Small intestine (tissue), 16 donors: ENCODE results near the gene SKOR2. TPM values are rescaled to one million over a fixed set of nuclear protein-coding genes. Genes with fewer than 3 reads are reported as not detected.

Experiments used
- DNase-seq, 2 donors: peaks; one replicate each; pipeline versions ENCODE4 v3.0.0 to v3.0.0-alpha.2; 2013
- FAIRE-seq: peaks from 2 replicates; lab custom pipeline; 2012; peaks lifted over from hg19 to GRCh38; lab: Jason Lieb, UNC
- H3K27ac ChIP-seq, 3 donors: one replicate each; pipeline ENCODE4 v1.5.1; 2013; ENCODE audit warnings: low read length in 2 of 3, mild to moderate bottlenecking in 2 of 3, control low read depth in 1 of 3, inconsistent platforms in 1 of 3, low read depth in 1 of 3, moderate library complexity in 1 of 3
- H3K27me3 ChIP-seq, 3 donors: one replicate each; pipeline ENCODE4 v1.6.1; 2013; ENCODE audit warnings: low read length in 3 of 3, inconsistent platforms in 1 of 3; ENCODE audit not compliant: control insufficient read depth in 3 of 3, insufficient read depth in 3 of 3
- H3K36me3 ChIP-seq, 3 donors: one replicate each; pipeline ENCODE4 v1.6.1; 2013; ENCODE audit warnings: low read length in 3 of 3, inconsistent platforms in 1 of 3, low read depth in 1 of 3, mild to moderate bottlenecking in 1 of 3, moderate library complexity in 1 of 3; ENCODE audit not compliant: control insufficient read depth in 3 of 3, insufficient read depth in 2 of 3
- H3K4me1 ChIP-seq, 3 donors: one replicate each; pipeline ENCODE4 v1.6.1; 2013; ENCODE audit warnings: low read length in 2 of 3, inconsistent platforms in 1 of 3, low read depth in 1 of 3, mild to moderate bottlenecking in 1 of 3, moderate library complexity in 1 of 3; ENCODE audit not compliant: control insufficient read depth in 3 of 3, insufficient read depth in 2 of 3
- H3K4me3 ChIP-seq, 3 donors: one replicate each; pipeline ENCODE4 v1.5.1; 2013; ENCODE audit warnings: low read length in 3 of 3, control low read depth in 1 of 3, inconsistent platforms in 1 of 3, low read depth in 1 of 3, mild to moderate bottlenecking in 1 of 3, moderate library complexity in 1 of 3
- H3K9me3 ChIP-seq, 2 donors: one replicate each; pipeline ENCODE4 v1.6.1; 2013; ENCODE audit warnings: low read depth in 1 of 2, low read length in 1 of 2; ENCODE audit not compliant: control insufficient read depth in 2 of 2, insufficient read depth in 1 of 2
- WGBS, 3 donors: extraction: QIAGEN DNeasy Blood & Tissue Kit; methylation state at CpG; one replicate each; pipeline ENCODE4 v1.1.7; 2013; 5-methylcytosine and 5-hydroxymethylcytosine counted together
- long read RNA-seq, 10 donors: transcript quantifications; one replicate each; lab custom pipeline, GENCODE V29; 2026
- polyA plus RNA-seq, 4 donors: library from polyadenylated mRNA; stranded (reverse) in 3 of 4; unstranded in 1 of 4; fragments of 200-250 nt in 3 of 4; fragments of 120-200 nt in 1 of 4; gene quantifications; one replicate each; pipeline versions ENCODE4 v1.2.1 to v1.2.3, GENCODE V29; 2013
- donor health status: healthy with polysubstance abuse.
- donor health status: control.
- donor health status: control.
- donor health status: Bipolar disorder and iron deficiency.
- donor health status: healthy.

Gene SKOR2, protein sequence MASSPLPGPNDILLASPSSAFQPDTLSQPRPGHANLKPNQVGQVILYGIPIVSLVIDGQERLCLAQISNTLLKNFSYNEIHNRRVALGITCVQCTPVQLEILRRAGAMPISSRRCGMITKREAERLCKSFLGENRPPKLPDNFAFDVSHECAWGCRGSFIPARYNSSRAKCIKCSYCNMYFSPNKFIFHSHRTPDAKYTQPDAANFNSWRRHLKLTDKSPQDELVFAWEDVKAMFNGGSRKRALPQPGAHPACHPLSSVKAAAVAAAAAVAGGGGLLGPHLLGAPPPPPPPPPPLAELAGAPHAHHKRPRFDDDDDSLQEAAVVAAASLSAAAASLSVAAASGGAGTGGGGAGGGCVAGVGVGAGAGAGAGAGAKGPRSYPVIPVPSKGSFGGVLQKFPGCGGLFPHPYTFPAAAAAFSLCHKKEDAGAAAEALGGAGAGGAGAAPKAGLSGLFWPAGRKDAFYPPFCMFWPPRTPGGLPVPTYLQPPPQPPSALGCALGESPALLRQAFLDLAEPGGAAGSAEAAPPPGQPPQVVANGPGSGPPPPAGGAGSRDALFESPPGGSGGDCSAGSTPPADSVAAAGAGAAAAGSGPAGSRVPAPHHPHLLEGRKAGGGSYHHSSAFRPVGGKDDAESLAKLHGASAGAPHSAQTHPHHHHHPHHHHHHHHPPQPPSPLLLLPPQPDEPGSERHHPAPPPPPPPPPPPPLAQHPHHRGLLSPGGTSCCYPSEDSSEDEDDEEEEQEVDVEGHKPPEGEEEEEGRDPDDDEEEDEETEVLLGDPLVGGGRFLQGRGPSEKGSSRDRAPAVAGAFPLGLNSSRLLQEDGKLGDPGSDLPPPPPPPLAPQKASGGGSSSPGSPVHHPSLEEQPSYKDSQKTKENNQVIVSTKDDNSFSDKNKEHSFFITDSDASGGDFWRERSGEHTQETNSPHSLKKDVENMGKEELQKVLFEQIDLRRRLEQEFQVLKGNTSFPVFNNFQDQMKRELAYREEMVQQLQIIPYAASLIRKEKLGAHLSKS
- polyA plus RNA-seq, result not detected
- long read RNA-seq, donor 1, result 0 reads
- long read RNA-seq, donor 2, result 0 reads
- long read RNA-seq, donor 3, result 0 reads
- long read RNA-seq, donor 4, result 0 reads
- long read RNA-seq, donor 5, result 0 reads
- long read RNA-seq, donor 6, result 0 reads
- long read RNA-seq, donor 7, result 0 reads
- long read RNA-seq, donor 8, result 0 reads
- long read RNA-seq, donor 9, result 0 reads
- long read RNA-seq, donor 10, result 0 reads

DNA sequence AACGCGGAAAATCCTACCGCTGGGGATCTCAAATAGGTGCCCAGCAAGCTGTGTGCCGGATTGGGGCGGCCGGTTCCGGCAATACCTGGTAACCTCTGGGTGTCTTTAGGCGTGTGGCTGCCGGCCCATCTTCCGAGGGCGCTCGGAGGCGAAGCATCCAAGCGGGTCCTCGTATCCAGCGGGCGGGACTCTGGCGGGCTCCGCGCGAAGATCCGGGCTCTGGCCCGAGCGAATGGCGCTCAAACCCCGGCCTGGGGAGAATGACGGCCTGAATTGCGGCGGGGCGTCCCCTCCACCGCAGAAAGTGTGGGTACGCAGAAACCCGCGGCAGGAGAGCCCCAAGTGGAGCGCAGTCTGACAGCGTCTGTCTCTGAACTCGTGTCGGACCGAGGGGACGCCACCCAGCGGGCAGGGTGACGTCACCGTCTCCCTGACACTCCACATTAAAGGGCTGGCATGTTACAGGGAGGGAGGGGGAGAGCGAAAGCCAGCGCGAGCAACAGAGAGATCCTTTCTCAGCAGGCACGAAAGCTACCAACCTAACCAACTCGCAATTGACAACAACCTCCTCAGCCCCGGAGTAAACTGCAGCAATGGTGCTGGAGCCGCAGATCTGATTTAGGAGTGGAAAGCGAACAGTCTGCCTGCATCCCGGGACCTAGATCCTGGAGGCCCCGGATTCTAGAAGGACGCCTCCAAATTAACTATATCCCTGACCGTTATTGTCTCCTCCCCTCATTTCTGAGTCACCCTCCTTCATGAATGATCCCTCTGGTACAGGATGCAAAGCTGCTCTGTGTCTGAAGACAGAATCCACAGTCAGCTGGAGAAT, at the start of gene SKOR2:
SKOR2 (minus strand) TSS at position 372 of the 832 bp plus-strand sequence. CDS start 2,477 bp downstream, outside the sequence.
- DNase-seq (no peak), FAIRE-seq (no peak)
- 3 to 13% (median 11%) methylated on average over 54 to 55 of the region's 55 CpGs for WGBS, 3 donors
- no peak within 1 kb of the TSS for H3K4me3 ChIP-seq
- no peak within 1 kb of the TSS for H3K27ac ChIP-seq
- peaks cover 0 to 2% of the 10 kb centered on the region in 2 donors for H3K9me3 ChIP-seq
- no peaks in the 10 kb centered on the region for H3K4me1 ChIP-seq
- no peaks in the 10 kb centered on the region for H3K36me3 ChIP-seq
- H3K27me3 ChIP-seq, result peaks cover 9 to 80% (median 57%) of the 10 kb centered on the region in 3 donors

DNA sequence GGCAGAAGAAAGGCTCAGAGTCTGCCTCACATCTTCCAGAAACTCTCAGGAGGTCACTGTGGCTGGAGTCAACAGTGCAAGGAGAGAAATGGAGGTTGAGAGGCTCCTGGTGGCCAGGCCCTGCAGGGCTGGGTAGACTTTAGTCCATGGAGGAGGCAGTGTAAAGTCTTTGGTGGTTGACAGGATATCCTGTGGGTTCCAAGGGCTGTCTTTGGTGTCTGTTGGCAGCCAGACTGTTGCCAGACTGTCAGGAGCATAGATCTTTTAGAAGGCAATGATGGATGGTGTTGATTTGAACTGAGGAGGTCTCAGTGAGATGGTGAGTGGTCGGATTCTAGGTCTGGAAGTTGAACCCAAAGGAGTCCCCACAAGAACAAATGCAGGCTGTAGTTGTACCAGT, 45.0 kb upstream of the SKOR2 start:
- WGBS, 3 donors, result 0 to 36% (median 24%) methylated on average over 1 of the region's 1 CpG
- DNase-seq (no peak), FAIRE-seq (no peak)
- Histone ChIP-seq H3K4me3 (no peak overlapping the region), H3K27me3 (no peaks in the 10 kb centered on the region), H3K9me3 (no peaks in the 10 kb centered on the region), H3K36me3 (no peaks in the 10 kb centered on the region), H3K27ac (no peak overlapping the region), H3K4me1 (no peaks in the 10 kb centered on the region)

DNA sequence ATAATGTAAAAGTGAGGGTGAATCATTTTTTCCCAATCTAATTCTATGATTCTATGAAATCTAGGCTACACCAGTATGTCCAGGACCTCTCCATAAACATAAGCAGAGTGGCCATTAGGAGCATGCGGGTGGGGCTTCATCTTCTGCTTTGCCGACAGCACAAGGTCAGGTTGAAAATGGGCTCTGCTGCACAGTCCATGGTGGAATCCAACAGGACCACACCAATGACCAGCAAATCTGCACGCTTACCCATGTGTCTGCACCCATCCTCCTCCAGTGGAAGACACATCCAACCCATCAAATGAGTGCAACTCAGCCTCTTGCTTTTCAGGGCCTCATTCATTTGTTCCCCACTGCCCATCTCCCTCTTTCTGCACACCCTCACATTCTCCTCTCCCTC, 43.3 kb upstream of the SKOR2 start:
- FAIRE-seq, result no peak
- H3K4me3 ChIP-seq, result no peak overlapping the region
- no peaks in the 10 kb centered on the region for H3K27me3 ChIP-seq
- no peak for DNase-seq
- H3K36me3 ChIP-seq, result no peaks in the 10 kb centered on the region
- WGBS, 3 donors, result 79 to 90% (median 85%) methylated on average over 3 of the region's 3 CpGs
- no peaks in the 10 kb centered on the region for H3K4me1 ChIP-seq
- H3K9me3 ChIP-seq, result no peaks in the 10 kb centered on the region
- no peak overlapping the region for H3K27ac ChIP-seq

DNA sequence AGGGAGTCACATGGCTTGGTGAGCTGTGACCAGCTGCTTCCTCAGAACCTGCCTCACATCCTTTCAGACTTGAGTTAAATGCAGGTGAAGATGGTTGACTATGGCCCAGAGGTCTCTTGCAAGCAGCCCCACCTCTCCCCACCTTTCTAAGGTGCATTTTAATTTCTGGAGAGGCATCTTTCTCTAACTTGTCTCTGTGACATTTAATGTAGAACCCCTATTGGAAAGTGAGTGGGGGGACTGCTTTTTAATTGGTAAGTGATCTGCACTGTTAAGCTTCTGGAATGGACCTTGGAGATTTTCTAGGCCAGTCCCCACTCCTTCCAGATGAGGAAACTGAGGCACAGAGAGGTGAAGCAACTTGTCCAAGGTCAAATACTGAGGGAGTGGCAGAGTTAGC, 37.3 kb upstream of the SKOR2 start:
- no peaks in the 10 kb centered on the region for H3K4me1 ChIP-seq
- DNase-seq, result no peak
- no peaks in the 10 kb centered on the region for H3K9me3 ChIP-seq
- no peak overlapping the region for H3K27ac ChIP-seq
- no peak for FAIRE-seq
- no peaks in the 10 kb centered on the region for H3K36me3 ChIP-seq
- H3K4me3 ChIP-seq, result no peak overlapping the region
- no peaks in the 10 kb centered on the region for H3K27me3 ChIP-seq

DNA sequence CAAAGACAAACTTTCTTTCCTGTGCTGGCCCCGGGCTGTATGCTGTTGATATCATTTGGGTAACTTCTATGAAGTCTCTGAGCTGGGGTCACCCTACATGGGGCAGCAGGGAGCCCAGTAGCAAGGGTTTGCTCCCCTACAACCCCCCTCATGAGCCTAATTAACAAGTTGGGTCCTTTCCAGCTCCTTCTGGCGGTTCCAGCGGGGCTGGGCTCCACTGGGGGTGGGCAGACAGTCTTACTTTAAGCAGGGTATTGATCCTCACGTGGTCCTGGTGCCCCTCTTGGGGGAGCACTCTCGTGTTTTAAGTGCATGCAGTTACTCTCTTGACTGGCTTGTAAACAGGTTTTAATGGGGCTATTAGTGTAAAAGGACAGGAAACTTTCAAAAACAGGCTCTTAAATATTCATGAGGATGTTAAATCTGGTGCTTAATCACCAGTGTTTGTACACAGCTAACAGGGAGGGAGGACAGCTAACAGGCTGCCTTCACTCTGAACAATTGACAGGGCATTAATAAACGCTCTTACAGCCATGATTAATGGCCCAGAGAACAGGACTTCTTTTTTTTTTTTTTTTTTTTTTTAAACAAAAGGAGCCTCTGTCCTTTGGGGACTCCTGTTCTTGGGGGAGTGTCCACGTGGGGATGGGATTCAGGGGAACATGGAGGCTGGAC, 36.6 kb upstream of the SKOR2 start:
- Histone ChIP-seq H3K4me3 (no peak overlapping the region), H3K36me3 (no peaks in the 10 kb centered on the region), H3K4me1 (no peaks in the 10 kb centered on the region), H3K9me3 (no peaks in the 10 kb centered on the region), H3K27ac (no peak overlapping the region), H3K27me3 (no peaks in the 10 kb centered on the region)
- DNase-seq (no peak), FAIRE-seq (no peak)
- WGBS, 3 donors, result 15 to 34% (median 22%) methylated on average over 7 of the region's 7 CpGs

DNA sequence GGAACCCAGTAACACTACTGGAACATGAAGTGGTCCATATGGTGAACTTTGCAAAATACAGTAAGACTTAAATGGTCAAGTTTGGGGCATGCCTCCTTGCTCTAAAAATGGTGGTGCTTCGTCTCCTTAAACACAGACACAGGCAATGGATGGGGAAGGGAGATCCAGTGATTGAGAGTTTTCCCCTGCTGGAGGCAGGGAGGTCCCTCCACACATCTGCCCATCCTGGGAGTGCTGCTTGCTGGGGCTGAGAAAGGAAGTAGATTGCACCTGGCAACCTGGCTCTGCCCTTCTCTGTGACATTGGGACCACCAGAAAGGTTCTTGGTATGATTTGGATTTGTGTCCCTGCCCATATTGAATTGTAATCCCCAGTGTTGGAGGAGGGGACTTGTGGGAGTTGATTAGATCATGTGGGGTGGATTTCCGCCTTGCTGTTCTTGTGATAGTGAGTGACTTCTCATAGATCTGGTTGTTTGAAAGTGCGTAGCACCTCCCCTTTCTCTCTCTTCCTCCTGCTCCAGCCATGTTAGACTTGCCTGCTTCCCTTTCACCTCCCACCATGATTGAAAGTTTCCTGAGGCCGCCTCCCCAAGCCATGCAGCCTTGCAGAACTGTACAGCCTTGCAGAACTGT, 35.4 kb upstream of the SKOR2 start:
- Histone ChIP-seq H3K9me3 (no peaks in the 10 kb centered on the region), H3K4me1 (no peaks in the 10 kb centered on the region), H3K4me3 (no peak overlapping the region), H3K27ac (no peak overlapping the region), H3K36me3 (no peaks in the 10 kb centered on the region), H3K27me3 (no peaks in the 10 kb centered on the region)
- DNase-seq (no peak), FAIRE-seq (no peak)
- WGBS, 3 donors, result 61 to 84% (median 68%) methylated on average over 4 of the region's 4 CpGs

DNA sequence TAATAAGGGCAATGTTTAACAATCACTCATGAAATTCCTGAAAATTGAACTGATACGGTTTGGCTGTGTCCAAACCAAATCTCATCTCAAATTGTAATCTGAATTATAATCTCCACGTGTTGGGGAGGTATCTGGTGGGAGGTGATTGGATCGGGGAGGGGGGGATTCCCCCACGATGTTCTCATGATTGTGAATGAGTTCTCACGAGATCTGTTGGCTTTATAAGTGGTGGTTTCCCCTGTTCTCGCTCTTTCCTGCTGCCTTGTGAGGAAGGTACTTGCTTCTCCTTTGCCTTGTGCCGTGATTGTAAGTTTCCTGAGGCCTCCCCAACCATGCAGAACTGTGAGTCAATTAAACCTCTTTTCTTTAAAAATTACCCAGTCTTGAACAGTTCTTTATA, 34.0 kb upstream of the SKOR2 start:
- WGBS, 3 donors, result 55 to 57% (median 55%) methylated on average over 7 of the region's 7 CpGs
- Histone ChIP-seq H3K9me3 (no peaks in the 10 kb centered on the region), H3K4me3 (no peak overlapping the region), H3K4me1 (no peaks in the 10 kb centered on the region), H3K27ac (no peak overlapping the region), H3K27me3 (no peaks in the 10 kb centered on the region), H3K36me3 (no peaks in the 10 kb centered on the region)
- FAIRE-seq, result no peak
- DNase-seq, result no peak
